Measurements from ENCODE around the gene TNS3.
A peak's percentile ranks its signal among the peaks of the same experiment; 100 is the strongest.

Gene TNS3

GRCh38 chr7:47362984-47363383 is 218.9 kb downstream of the TNS3 start:
- no peak for DNase-seq (ENCODE audit: low read depth)

GRCh38 chr7:47361746-47362215 is 220.1 kb downstream of the TNS3 start:
- DNase-seq (ENCODE audit: low read depth) = peak; percentile 3

- no peak for DNase-seq (ENCODE audit: low read depth)
Measured at GRCh38 chr7:47361236-47361635, 220.7 kb downstream of the TNS3 start.

- no peak for DNase-seq (ENCODE audit: low read depth)
Measured at GRCh38 chr7:47360301-47360900, 221.5 kb downstream of the TNS3 start.

- DNase-seq (ENCODE audit: low read depth) = no peak
Measured at GRCh38 chr7:47358944-47359588, 222.8 kb downstream of the TNS3 start.

GRCh38 chr7:47358357-47358756 is 223.6 kb downstream of the TNS3 start:
- DNase-seq (ENCODE audit: low read depth) = no peak

GRCh38 chr7:47357863-47358262 is 224.0 kb downstream of the TNS3 start:
- DNase-seq (ENCODE audit: low read depth) = no peak

GRCh38 chr7:47357361-47357760 is 224.6 kb downstream of the TNS3 start:
- DNase-seq (ENCODE audit: low read depth) = no peak

- no peak for DNase-seq (ENCODE audit: low read depth)
Measured at GRCh38 chr7:47356261-47356660, 225.7 kb downstream of the TNS3 start.

- no peak for DNase-seq (ENCODE audit: low read depth)
Measured at GRCh38 chr7:47355684-47356083, 226.2 kb downstream of the TNS3 start.

GRCh38 chr7:47354831-47355541 is 226.9 kb downstream of the TNS3 start:
- DNase-seq (ENCODE audit: low read depth) = no peak

GRCh38 chr7:47354071-47354470 is 227.8 kb downstream of the TNS3 start:
- DNase-seq (ENCODE audit: low read depth) = no peak

GRCh38 chr7:47352394-47352968 is 229.4 kb downstream of the TNS3 start:
- DNase-seq (ENCODE audit: low read depth) = no peak

- DNase-seq (ENCODE audit: low read depth) = no peak
Measured at GRCh38 chr7:47351233-47352154, 230.4 kb downstream of the TNS3 start.

- no peak for DNase-seq (ENCODE audit: low read depth)
Measured at GRCh38 chr7:47350425-47350824, 231.5 kb downstream of the TNS3 start.

- DNase-seq (ENCODE audit: low read depth) = no peak
Measured at GRCh38 chr7:47349401-47349800, 232.5 kb downstream of the TNS3 start.

- DNase-seq (ENCODE audit: low read depth) = no peak
Measured at GRCh38 chr7:47347816-47348385, 234.0 kb downstream of the TNS3 start.

- no peak for DNase-seq (ENCODE audit: low read depth)
Measured at GRCh38 chr7:47347346-47347745, 234.6 kb downstream of the TNS3 start.

- DNase-seq (ENCODE audit: low read depth) = no peak
Measured at GRCh38 chr7:47346377-47346914, 235.5 kb downstream of the TNS3 start.

- no peak for DNase-seq (ENCODE audit: low read depth)
Measured at GRCh38 chr7:47345857-47346298, 236.0 kb downstream of the TNS3 start.
